Keratinocyte (primary cell): Measurements from ENCODE around the gene DUSP2. TPM values are rescaled to one million over a fixed set of nuclear protein-coding genes. Genes with fewer than 3 reads are reported as not detected.

Experiments
- DNase-seq: peaks from one replicate; pipeline ENCODE4 v3.0.0-alpha.2; 2011; ENCODE audit warnings: low read depth, missing footprints, low spot score
- FAIRE-seq: peaks from 2 replicates; lab custom pipeline; 2011; peaks lifted over from hg19 to GRCh38; lab: Jason Lieb, UNC
- H2AFZ ChIP-seq: 2 replicates; pipeline ENCODE4 v1.6.0; 2012; ENCODE audit warnings: low read length, control low read depth, inconsistent platforms; ENCODE audit not compliant: control insufficient read depth
- H3K27ac ChIP-seq: 2 replicates; pipeline ENCODE4 v1.5.1; 2011; ENCODE audit warnings: low read length; ENCODE audit not compliant: control insufficient read depth, insufficient read depth
- H3K27me3 ChIP-seq: 3 replicates; pipeline ENCODE4 v1.6.0; 2011; ENCODE audit warnings: low read length; ENCODE audit not compliant: control insufficient read depth, insufficient read depth; ENCODE audit errors: extremely low read depth
- H3K36me3 ChIP-seq, 2 experiments: 2 replicates in 1 of 2; 3 replicates in 1 of 2; pipeline ENCODE4 v1.5.1; 2011; ENCODE audit warnings: low read length in 2 of 2, mild to moderate bottlenecking in 1 of 2; ENCODE audit not compliant: control insufficient read depth in 2 of 2, insufficient read depth in 2 of 2; ENCODE audit errors: extremely low read depth in 1 of 2
- H3K4me1 ChIP-seq: 3 replicates; pipeline ENCODE4 v1.5.1; 2011; ENCODE audit warnings: low read length; ENCODE audit not compliant: control insufficient read depth, insufficient read depth; ENCODE audit errors: extremely low read depth
- H3K4me2 ChIP-seq: 3 replicates; pipeline ENCODE4 v1.6.0; 2011; ENCODE audit warnings: low read depth, low read length; ENCODE audit not compliant: control insufficient read depth, insufficient read depth; ENCODE audit errors: extremely low read depth
- H3K4me3 ChIP-seq, 3 experiments: fragments of 200-600 bp in 1 of 3; sonication (generic) in 1 of 3; 2 replicates in 2 of 3; 3 replicates in 1 of 3; pipeline ENCODE4 v1.5.1; 2011 to 2016; ENCODE audit warnings: low read length in 3 of 3, mild to moderate bottlenecking in 3 of 3, control low read depth in 2 of 3, inconsistent platforms in 1 of 3, low read depth in 1 of 3, mixed read lengths in 1 of 3, mixed run types in 1 of 3, moderate library complexity in 1 of 3; ENCODE audit not compliant: control insufficient read depth in 2 of 3, insufficient read depth in 2 of 3; ENCODE audit errors: extremely low read depth in 1 of 3
- H3K79me2 ChIP-seq: 2 replicates; pipeline ENCODE4 v1.6.0; 2012; ENCODE audit warnings: low read length; ENCODE audit not compliant: control insufficient read depth, insufficient read depth
- H3K9ac ChIP-seq: 3 replicates; pipeline ENCODE4 v1.6.0; 2011; ENCODE audit warnings: low read length; ENCODE audit not compliant: control insufficient read depth, insufficient read depth; ENCODE audit errors: extremely low read depth
- H3K9me1 ChIP-seq: 3 replicates; pipeline ENCODE4 v1.6.0; 2011; ENCODE audit warnings: low read length; ENCODE audit not compliant: control insufficient read depth, insufficient read depth; ENCODE audit errors: extremely low read depth
- H3K9me3 ChIP-seq: 2 replicates; pipeline ENCODE4 v1.5.1; 2012; ENCODE audit warnings: low read depth, low read length; ENCODE audit not compliant: control insufficient read depth
- H4K20me1 ChIP-seq: 3 replicates; pipeline ENCODE4 v1.6.0; 2011; ENCODE audit warnings: low read length; ENCODE audit not compliant: control insufficient read depth, insufficient read depth; ENCODE audit errors: extremely low read depth
- CTCF ChIP-seq, 3 experiments: IDR thresholded peaks in 1 of 3; conservative IDR thresholded peaks in 1 of 3; optimal IDR thresholded peaks in 1 of 3; 2 replicates in 2 of 3; 3 replicates in 1 of 3; pipeline versions ENCODE3 to v1.5.1; 2011; ENCODE audit warnings: low read length in 3 of 3, mild to moderate bottlenecking in 3 of 3, moderate library complexity in 2 of 3, control low read depth in 1 of 3, inconsistent platforms in 1 of 3; ENCODE audit not compliant: insufficient read depth in 2 of 3; ENCODE audit errors: extremely low read depth in 1 of 3
- EZH2 ChIP-seq: IDR thresholded peaks from one replicate; pipeline ENCODE4 v1.6.1; 2012; ENCODE audit warnings: inconsistent platforms, mild to moderate bottlenecking, low read length, moderate library complexity
- dilution Hi-C: fragments of 300-500 bp; cut with MboI; formaldehyde crosslinking; loops from one replicate; pipeline ENCODE4 v1.7.0; 2020; ENCODE audit warnings: low sequenced_read_pairs; ENCODE audit not compliant: extremely low pct_ligation_motif_present
- polyA plus RNA-seq, 5 experiments: library from polyadenylated mRNA; depleted of rRNA in 3 of 5; stranded (reverse) in 3 of 5; stranded (forward) in 1 of 5; unstranded in 1 of 5; fragments of >200 nt; gene quantifications; 1 replicate in 1 of 5; 2 replicates in 3 of 5; 3 replicates in 1 of 5; pipeline versions ENCODE4 v1.2.1 to v1.2.3, GENCODE V29; 2011 to 2012; ENCODE audit warnings: missing spikeins in 2 of 5, low read depth in 1 of 5, low replicate concordance in 1 of 5

The DUSP2 gene
- polyA plus RNA-seq, 1 donor (not counting 4 experiments of a cell fraction or from before 2014, with no cell fraction given): 1.2 TPM

GRCh38 chr2:96184188-96184587, 38.9 kb upstream of the DUSP2 start:
- no peaks in the 10 kb centered on the region for H3K79me2 ChIP-seq
- no peaks in the 10 kb centered on the region for H3K9me1 ChIP-seq
- no peak overlapping the region for H2AFZ ChIP-seq
- no peaks in the 10 kb centered on the region for H3K4me1 ChIP-seq
- H3K9ac ChIP-seq: no peak overlapping the region
- H4K20me1 ChIP-seq: no peaks in the 10 kb centered on the region
- TF ChIP-seq EZH2: no peak
- TF ChIP-seq CTCF (optimal IDR thresholded peaks at IDR 0.05 in 1 of 3, IDR thresholded peaks at IDR 0.05 in 1 of 3, conservative IDR thresholded peaks at IDR 0.05 in 1 of 3; ENCODE audit: extremely low read depth in 1 of 3, insufficient read depth in 2 of 3, low read length in 3 of 3): no peak
- H3K36me3 ChIP-seq: peaks cover 25 to 31% of the 10 kb centered on the region in 2 experiments
- FAIRE-seq (no peak), DNase-seq (no peak)
- no peaks in the 10 kb centered on the region for H3K27me3 ChIP-seq
- H3K27ac ChIP-seq: no peak overlapping the region
- H3K4me2 ChIP-seq: no peak overlapping the region
- H3K9me3 ChIP-seq: no peaks in the 10 kb centered on the region
- no peak overlapping the region for H3K4me3 ChIP-seq
- dilution Hi-C loops: no loop called here

GRCh38 chr2:96181529-96181928, 36.3 kb upstream of the DUSP2 start:
- Histone ChIP-seq H3K4me3 (no peak overlapping the region), H3K4me2 (no peak overlapping the region), H3K27ac (no peak overlapping the region), H3K9me1 (no peaks in the 10 kb centered on the region), H3K9me3 (no peaks in the 10 kb centered on the region), H3K27me3 (no peaks in the 10 kb centered on the region), H3K4me1 (no peaks in the 10 kb centered on the region), H2AFZ (no peak overlapping the region), H3K9ac (no peak overlapping the region), H3K79me2 (no peaks in the 10 kb centered on the region), H3K36me3 (peaks cover 19 to 20% of the 10 kb centered on the region in 2 experiments), H4K20me1 (no peaks in the 10 kb centered on the region)
- FAIRE-seq: no peak
- no peak for DNase-seq
- TF ChIP-seq CTCF (optimal IDR thresholded peaks at IDR 0.05 in 1 of 3, IDR thresholded peaks at IDR 0.05 in 1 of 3, conservative IDR thresholded peaks at IDR 0.05 in 1 of 3; ENCODE audit: extremely low read depth in 1 of 3, insufficient read depth in 2 of 3, low read length in 3 of 3) (no peak), EZH2 (no peak)
- dilution Hi-C loops: no loop called here
